GM12878 (cell line): Measurements from ENCODE around the gene PTPRD. TPM values are rescaled to one million over a fixed set of nuclear protein-coding genes. Genes with fewer than 3 reads are reported as not detected.

Experiments
- ATAC-seq: fragments of 200-7000 bp; cut with Tn5 transposase; 3 replicates; pipeline ENCODE4 v1.9.1; 2020; ENCODE audit warnings: mild to moderate bottlenecking, moderate library complexity
- BruUV-seq: library from RNA; stranded (reverse); fragments of 400-500 nt; replicated peaks from 2 replicates; lab custom pipeline; 2021; lab: Mats Ljungman, UMichigan
- CTCF ChIA-PET: fragments of 300-600 bp; sonication (Branson Sonifier 250); formaldehyde crosslinking; extraction: SDS; loops from one replicate; lab custom pipeline; 2021; ENCODE audit warnings: inconsistent platforms; lab: Yijun Ruan, JAX
- POLR2A ChIA-PET: fragments of 350-600 bp; formaldehyde crosslinking; extraction: SDS; loops from one replicate; lab custom pipeline; 2021; ENCODE audit warnings: inconsistent platforms; lab: Charles Lee
- RAD21 ChIA-PET: fragments of 300-600 bp; sonication (Branson Sonifier 250); formaldehyde crosslinking; loops from one replicate; lab custom pipeline; 2023; ENCODE audit warnings: antibody characterized with exemption; ENCODE audit not compliant: unreplicated experiment; lab: Charles Lee
- SMC1A ChIA-PET: fragments of 300-600 bp; sonication (Branson Sonifier 250); formaldehyde crosslinking; loops from one replicate; lab custom pipeline; 2023; ENCODE audit not compliant: unreplicated experiment, uncharacterized antibody; lab: Charles Lee
- DNase-seq: peaks from one replicate; pipeline ENCODE4 v3.0.0-alpha.2; 2011; ENCODE audit warnings: low read depth, low spot score
- FAIRE-seq: peaks from 3 replicates; lab custom pipeline; 2011; peaks lifted over from hg19 to GRCh38; lab: Jason Lieb, UNC
- H2AFZ ChIP-seq: 2 replicates; pipeline ENCODE4 v1.6.0; 2011; ENCODE audit warnings: low read depth, low read length, control low read depth; ENCODE audit not compliant: control insufficient read depth
- H3K27ac ChIP-seq: 2 replicates; pipeline ENCODE4 v1.5.1; 2011; ENCODE audit warnings: control low read depth; ENCODE audit not compliant: control insufficient read depth, insufficient read depth
- H3K27me3 ChIP-seq, 2 experiments: replicated peaks in 1 of 2; 2 replicates each; pipeline versions ENCODE4 v1.6.0 to v1.6.1; 2011; ENCODE audit warnings: low read length in 1 of 2; ENCODE audit not compliant: control insufficient read depth in 2 of 2, insufficient read depth in 2 of 2
- H3K36me3 ChIP-seq, 2 experiments: 2 replicates each; pipeline ENCODE4 v1.5.1; 2011; ENCODE audit warnings: low read length in 1 of 2; ENCODE audit not compliant: control insufficient read depth in 2 of 2, insufficient read depth in 2 of 2
- H3K4me1 ChIP-seq: 2 replicates; pipeline ENCODE4 v1.6.1; 2011; ENCODE audit warnings: mild to moderate bottlenecking, low read length, moderate library complexity, mixed read lengths; ENCODE audit not compliant: control insufficient read depth, insufficient read depth
- H3K4me2 ChIP-seq: 2 replicates; pipeline ENCODE4 v1.6.0; 2011; ENCODE audit warnings: control low read depth; ENCODE audit not compliant: control insufficient read depth, insufficient read depth
- H3K4me3 ChIP-seq: fragments of 200-600 bp; sonication (generic); 2 replicates; pipeline ENCODE4 v1.5.1; 2016
- H3K79me2 ChIP-seq: 2 replicates; pipeline ENCODE4 v1.6.0; 2011; ENCODE audit warnings: low read length; ENCODE audit not compliant: control insufficient read depth, insufficient read depth
- H3K9ac ChIP-seq: 2 replicates; pipeline ENCODE4 v1.8.0; 2011; ENCODE audit warnings: low read length, control low read depth, mixed read lengths; ENCODE audit not compliant: control insufficient read depth, insufficient read depth
- H3K9me3 ChIP-seq: replicated peaks from 3 replicates; pipeline ENCODE4 v1.5.1; 2011; ENCODE audit warnings: mild to moderate bottlenecking, low read length; ENCODE audit not compliant: control insufficient read depth, insufficient read depth
- H4K20me1 ChIP-seq: 2 replicates; pipeline ENCODE4 v1.6.0; 2011; ENCODE audit not compliant: control insufficient read depth, insufficient read depth
- ATF7 ChIP-seq: fragments of 450-650 bp; IDR thresholded peaks from 2 replicates; pipeline ENCODE4 v1.6.1; 2016; ENCODE audit warnings: low read depth, mild to moderate bottlenecking
- CHD1 ChIP-seq: IDR thresholded peaks from 2 replicates; pipeline ENCODE4 v1.6.1; 2012; ENCODE audit warnings: low read depth, low read length, improper control_type of control experiment
- GABPA ChIP-seq: IDR thresholded peaks from 2 replicates; pipeline ENCODE4 v1.6.1; 2014; ENCODE audit warnings: antibody characterized with exemption, low read depth, mild to moderate bottlenecking, inconsistent platforms
- KLF5 ChIP-seq: fragments of 450-650 bp; IDR thresholded peaks from 2 replicates; pipeline ENCODE4 v1.6.1; 2014; ENCODE audit warnings: mild to moderate bottlenecking; ENCODE audit not compliant: partially characterized antibody
- MYB ChIP-seq: fragments of 150-350 bp; IDR thresholded peaks from 2 replicates; pipeline ENCODE4 v1.6.1; 2014; ENCODE audit warnings: mild to moderate bottlenecking, low read depth, low read length, borderline replicate concordance
- NFYA ChIP-seq: IDR thresholded peaks from 2 replicates; pipeline ENCODE4 v1.6.1; 2011; ENCODE audit warnings: low read depth, mild to moderate bottlenecking, low read length, improper control_type of control experiment, borderline replicate concordance
- POLR2A ChIP-seq: IDR thresholded peaks from 2 replicates; pipeline ENCODE4 v1.6.1; 2011; ENCODE audit warnings: low read depth, mild to moderate bottlenecking, low read length
- RFX5 ChIP-seq: IDR thresholded peaks from 2 replicates; pipeline ENCODE4 v1.6.1; 2011; ENCODE audit warnings: low read depth, low read length, improper control_type of control experiment
- SP1 ChIP-seq: IDR thresholded peaks from one replicate; pipeline ENCODE4 v1.6.1; 2011; ENCODE audit warnings: low read depth, low read length
- TARDBP ChIP-seq: IDR thresholded peaks from 2 replicates; pipeline ENCODE4 v1.6.1; 2016; ENCODE audit warnings: borderline replicate concordance
- WRNIP1 ChIP-seq: IDR thresholded peaks from 2 replicates; pipeline ENCODE4 v1.6.1; 2011; ENCODE audit warnings: low read depth, low read length, improper control_type of control experiment, borderline replicate concordance
- in situ Hi-C: fragments of 300-500 bp; cut with MboI; formaldehyde crosslinking; loops from 9 replicates; pipeline ENCODE4 v1.14.3; 2018; ENCODE audit warnings: mixed read lengths
- intact Hi-C: fragments of 100-400 bp; cut with micrococcal nuclease; formaldehyde crosslinking; loops from one replicate; pipeline ENCODE4 v1.14.2; 2022; ENCODE audit not compliant: unreplicated experiment
- polyA plus RNA-seq, 11 experiments: library from polyadenylated mRNA; depleted of rRNA in 4 of 11; unstranded in 6 of 11; stranded (reverse) in 5 of 11; fragments of >200 nt; fragmentation: Nextera tagmentation in 4 of 11; fragmentation: Illumina TruSeq in 1 of 11; extraction: Ambion mirVana in 4 of 11; extraction: Trizol in 1 of 11; gene quantifications; 1 replicate in 1 of 11; 2 replicates in 10 of 11; pipeline versions ENCODE4 v1.2.1 to v1.2.3, GENCODE V29; 2011 to 2016; ENCODE audit warnings: inconsistent platforms in 2 of 11, missing spikeins in 2 of 11, low read depth in 1 of 11
- total RNA-seq, 4 experiments: library from RNA; depleted of rRNA in 3 of 4; stranded (reverse); fragments of >200 nt in 3 of 4; fragmentation: Illumina TruSeq in 1 of 4; extraction: Trizol in 1 of 4; gene quantifications; 2 replicates each; pipeline versions ENCODE4 v1.2.1 to v1.2.3, GENCODE V29; 2013 to 2021
- TF ChIP-seq, protein P1 (sequence below): fragments of 450-650 bp; IDR thresholded peaks from 2 replicates; pipeline ENCODE4 v1.6.1; 2017; ENCODE audit warnings: mild to moderate bottlenecking, moderate library complexity
- TF ChIP-seq, protein P2 (sequence below): fragments of 150-350 bp; IDR thresholded peaks from 2 replicates; pipeline ENCODE4 v1.6.1; 2016; ENCODE audit warnings: low read depth, low read length

PTPRD gene
- total and polyA plus RNA-seq, 10 of the 15 experiments (the other 5 are each of a cell fraction or from before 2014, with no cell fraction given) = under 0.01 to 0.05 (median 0.01) TPM; not detected in 7

DNA sequence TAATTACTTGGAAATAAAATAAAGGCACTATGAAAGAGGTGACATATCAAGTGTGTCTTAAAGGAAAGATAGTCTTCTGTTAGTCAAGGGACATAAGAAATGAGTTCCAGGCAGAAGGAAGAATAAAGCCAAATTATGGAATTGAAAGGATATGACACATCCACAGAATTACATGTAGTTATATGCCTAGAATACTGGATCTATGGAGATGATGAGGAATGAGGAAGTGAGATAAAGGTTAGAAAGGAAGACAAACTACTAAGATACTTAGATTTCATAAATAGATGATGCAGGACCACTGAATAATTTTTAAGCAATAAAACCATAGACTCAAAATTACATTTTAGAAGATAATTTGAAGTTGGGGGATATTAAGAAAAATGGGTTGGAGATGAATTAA lies 609.8 kb downstream of the PTPRD start:
- no TSS peak for BruUV-seq
- TF ChIP-seq, protein P1, sequence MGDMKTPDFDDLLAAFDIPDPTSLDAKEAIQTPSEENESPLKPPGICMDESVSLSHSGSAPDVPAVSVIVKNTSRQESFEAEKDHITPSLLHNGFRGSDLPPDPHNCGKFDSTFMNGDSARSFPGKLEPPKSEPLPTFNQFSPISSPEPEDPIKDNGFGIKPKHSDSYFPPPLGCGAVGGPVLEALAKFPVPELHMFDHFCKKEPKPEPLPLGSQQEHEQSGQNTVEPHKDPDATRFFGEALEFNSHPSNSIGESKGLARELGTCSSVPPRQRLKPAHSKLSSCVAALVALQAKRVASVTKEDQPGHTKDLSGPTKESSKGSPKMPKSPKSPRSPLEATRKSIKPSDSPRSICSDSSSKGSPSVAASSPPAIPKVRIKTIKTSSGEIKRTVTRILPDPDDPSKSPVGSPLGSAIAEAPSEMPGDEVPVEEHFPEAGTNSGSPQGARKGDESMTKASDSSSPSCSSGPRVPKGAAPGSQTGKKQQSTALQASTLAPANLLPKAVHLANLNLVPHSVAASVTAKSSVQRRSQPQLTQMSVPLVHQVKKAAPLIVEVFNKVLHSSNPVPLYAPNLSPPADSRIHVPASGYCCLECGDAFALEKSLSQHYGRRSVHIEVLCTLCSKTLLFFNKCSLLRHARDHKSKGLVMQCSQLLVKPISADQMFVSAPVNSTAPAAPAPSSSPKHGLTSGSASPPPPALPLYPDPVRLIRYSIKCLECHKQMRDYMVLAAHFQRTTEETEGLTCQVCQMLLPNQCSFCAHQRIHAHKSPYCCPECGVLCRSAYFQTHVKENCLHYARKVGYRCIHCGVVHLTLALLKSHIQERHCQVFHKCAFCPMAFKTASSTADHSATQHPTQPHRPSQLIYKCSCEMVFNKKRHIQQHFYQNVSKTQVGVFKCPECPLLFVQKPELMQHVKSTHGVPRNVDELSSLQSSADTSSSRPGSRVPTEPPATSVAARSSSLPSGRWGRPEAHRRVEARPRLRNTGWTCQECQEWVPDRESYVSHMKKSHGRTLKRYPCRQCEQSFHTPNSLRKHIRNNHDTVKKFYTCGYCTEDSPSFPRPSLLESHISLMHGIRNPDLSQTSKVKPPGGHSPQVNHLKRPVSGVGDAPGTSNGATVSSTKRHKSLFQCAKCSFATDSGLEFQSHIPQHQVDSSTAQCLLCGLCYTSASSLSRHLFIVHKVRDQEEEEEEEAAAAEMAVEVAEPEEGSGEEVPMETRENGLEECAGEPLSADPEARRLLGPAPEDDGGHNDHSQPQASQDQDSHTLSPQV = no peak
- TF ChIP-seq, protein P2, sequence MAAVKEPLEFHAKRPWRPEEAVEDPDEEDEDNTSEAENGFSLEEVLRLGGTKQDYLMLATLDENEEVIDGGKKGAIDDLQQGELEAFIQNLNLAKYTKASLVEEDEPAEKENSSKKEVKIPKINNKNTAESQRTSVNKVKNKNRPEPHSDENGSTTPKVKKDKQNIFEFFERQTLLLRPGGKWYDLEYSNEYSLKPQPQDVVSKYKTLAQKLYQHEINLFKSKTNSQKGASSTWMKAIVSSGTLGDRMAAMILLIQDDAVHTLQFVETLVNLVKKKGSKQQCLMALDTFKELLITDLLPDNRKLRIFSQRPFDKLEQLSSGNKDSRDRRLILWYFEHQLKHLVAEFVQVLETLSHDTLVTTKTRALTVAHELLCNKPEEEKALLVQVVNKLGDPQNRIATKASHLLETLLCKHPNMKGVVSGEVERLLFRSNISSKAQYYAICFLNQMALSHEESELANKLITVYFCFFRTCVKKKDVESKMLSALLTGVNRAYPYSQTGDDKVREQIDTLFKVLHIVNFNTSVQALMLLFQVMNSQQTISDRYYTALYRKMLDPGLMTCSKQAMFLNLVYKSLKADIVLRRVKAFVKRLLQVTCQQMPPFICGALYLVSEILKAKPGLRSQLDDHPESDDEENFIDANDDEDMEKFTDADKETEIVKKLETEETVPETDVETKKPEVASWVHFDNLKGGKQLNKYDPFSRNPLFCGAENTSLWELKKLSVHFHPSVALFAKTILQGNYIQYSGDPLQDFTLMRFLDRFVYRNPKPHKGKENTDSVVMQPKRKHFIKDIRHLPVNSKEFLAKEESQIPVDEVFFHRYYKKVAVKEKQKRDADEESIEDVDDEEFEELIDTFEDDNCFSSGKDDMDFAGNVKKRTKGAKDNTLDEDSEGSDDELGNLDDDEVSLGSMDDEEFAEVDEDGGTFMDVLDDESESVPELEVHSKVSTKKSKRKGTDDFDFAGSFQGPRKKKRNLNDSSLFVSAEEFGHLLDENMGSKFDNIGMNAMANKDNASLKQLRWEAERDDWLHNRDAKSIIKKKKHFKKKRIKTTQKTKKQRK = no peak
- no peak for TF ChIP-seq SP1
- TF ChIP-seq CHD1 = no peak
- no peak for TF ChIP-seq ATF7
- TF ChIP-seq RFX5 = no peak
- no peak for TF ChIP-seq TARDBP
- TF ChIP-seq GABPA = no peak
- TF ChIP-seq MYB = no peak
- TF ChIP-seq NFYA = no peak
- no peak for TF ChIP-seq WRNIP1
- no peak for TF ChIP-seq KLF5
- no peak for TF ChIP-seq POLR2A
- intact Hi-C loops = no loop called here
- ChIA-PET POLR2A (no interaction called here), RAD21 (no interaction called here), CTCF (no interaction called here), SMC1A (no interaction called here)
- FAIRE-seq (no peak), ATAC-seq (no peak), DNase-seq (no peak)
- Histone ChIP-seq H2AFZ (no peak overlapping the region), H3K79me2 (no peaks in the 10 kb centered on the region), H3K9me3 (no peaks in the 10 kb centered on the region), H3K9ac (no peak overlapping the region), H3K27ac (no peak overlapping the region), H3K4me1 (no peaks in the 10 kb centered on the region), H3K4me3 (no peak overlapping the region), H4K20me1 (no peaks in the 10 kb centered on the region), H3K36me3 (no peaks in the 10 kb centered on the region), H3K4me2 (no peak overlapping the region), H3K27me3 (no peaks in the 10 kb centered on the region)
- in situ Hi-C loops = no loop called here
